NT2/D1 (cell line): Measurements from ENCODE around the gene EXPH5.
"Not testable (repeated sequence)": the region's sequence is repeated elsewhere in the genome, so short reads cannot be mapped to it uniquely, and the experiment has no call there.

Experiments
- DNase-seq: peaks from one replicate; pipeline ENCODE4 v3.0.0-alpha.2; 2011; ENCODE audit warnings: low read depth, low spot score
- H3K27me3 ChIP-seq: 2 replicates; pipeline ENCODE4 v1.6.0; 2011; ENCODE audit warnings: mild to moderate bottlenecking; ENCODE audit not compliant: insufficient read length, insufficient read depth
- H3K36me3 ChIP-seq: 2 replicates; pipeline ENCODE4 v1.6.1; 2011; ENCODE audit warnings: mild to moderate bottlenecking, low read length, mixed read lengths; ENCODE audit not compliant: insufficient read depth, insufficient read length
- H3K4me1 ChIP-seq: 2 replicates; pipeline ENCODE4 v1.5.1; 2011; ENCODE audit not compliant: insufficient read depth, insufficient read length
- H3K4me3 ChIP-seq: 2 replicates; pipeline ENCODE4 v1.5.1; 2011; ENCODE audit warnings: low read depth; ENCODE audit not compliant: insufficient read length
- H3K9ac ChIP-seq: 2 replicates; pipeline ENCODE4 v1.6.0; 2011; ENCODE audit warnings: low read depth; ENCODE audit not compliant: insufficient read length
- H3K9me3 ChIP-seq: 2 replicates; pipeline ENCODE4 v1.5.1; 2011; ENCODE audit warnings: mild to moderate bottlenecking, low read length; ENCODE audit not compliant: insufficient read depth
- SUZ12 ChIP-seq: IDR thresholded peaks from 2 replicates; pipeline ENCODE4 v1.6.1; 2011; ENCODE audit not compliant: insufficient read length, insufficient read depth; ENCODE audit errors: extremely low read depth
- YY1 ChIP-seq: IDR thresholded peaks from 2 replicates; pipeline ENCODE4 v1.6.1; 2011; ENCODE audit not compliant: insufficient read length, insufficient read depth
- ZNF274 ChIP-seq: IDR thresholded peaks from 2 replicates; pipeline ENCODE4 v1.6.1; 2011; ENCODE audit warnings: mild to moderate bottlenecking, low read depth, low read length

EXPH5 gene

DNA sequence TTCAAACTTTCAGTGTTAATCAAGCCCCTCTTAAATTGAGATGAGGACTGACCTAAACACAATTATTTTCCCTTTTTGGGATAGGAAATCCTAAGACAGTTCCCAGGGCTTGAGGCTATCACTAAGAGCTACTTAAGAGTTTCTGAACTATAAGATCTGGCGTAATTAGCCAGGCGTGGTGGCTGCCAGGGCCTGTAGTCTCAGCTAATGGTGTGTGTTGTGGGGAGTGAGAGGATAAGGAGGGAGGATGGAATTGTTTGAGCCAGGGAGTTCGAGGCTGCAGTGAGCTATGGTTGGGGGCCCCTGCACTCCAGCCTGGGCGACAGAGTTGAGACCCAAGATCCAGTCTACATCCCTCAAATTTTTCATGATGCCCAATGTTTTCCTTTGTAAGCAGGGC lies 23.5 kb upstream of the EXPH5 start:
- no peak for DNase-seq
- H3K4me1 ChIP-seq = no peaks in the 10 kb centered on the region
- no peak overlapping the region for H3K4me3 ChIP-seq
- no peaks in the 10 kb centered on the region for H3K27me3 ChIP-seq
- TF ChIP-seq YY1 = no peak
- no peaks in the 10 kb centered on the region for H3K36me3 ChIP-seq
- no peaks in the 10 kb centered on the region for H3K9me3 ChIP-seq
- H3K9ac ChIP-seq = no peak overlapping the region

DNA sequence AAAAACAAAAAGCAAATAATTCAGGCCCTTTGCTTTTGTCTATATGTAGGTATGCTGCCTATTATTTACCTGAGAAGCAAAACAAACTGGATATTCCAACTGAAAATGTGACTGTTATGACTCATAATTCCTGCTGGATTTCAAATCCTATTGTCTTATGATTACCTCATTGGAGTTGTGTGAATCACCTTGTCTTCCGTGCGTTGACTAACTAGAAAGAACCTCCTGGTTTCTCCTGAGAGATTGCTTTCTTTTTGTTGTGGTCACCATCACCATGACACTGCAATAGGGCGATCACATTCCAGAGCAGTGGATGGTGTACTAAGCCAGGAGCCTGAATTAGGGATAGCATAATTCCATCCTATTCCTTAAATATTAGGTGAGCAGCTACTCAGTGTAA lies 23.0 kb upstream of the EXPH5 start:
- Histone ChIP-seq H3K9me3 (no peaks in the 10 kb centered on the region), H3K4me1 (no peaks in the 10 kb centered on the region), H3K4me3 (no peak overlapping the region), H3K9ac (no peak overlapping the region), H3K36me3 (no peaks in the 10 kb centered on the region), H3K27me3 (no peaks in the 10 kb centered on the region)
- TF ChIP-seq YY1 (no peak), SUZ12 (no peak), ZNF274 (no peak)
- DNase-seq = no peak

DNA sequence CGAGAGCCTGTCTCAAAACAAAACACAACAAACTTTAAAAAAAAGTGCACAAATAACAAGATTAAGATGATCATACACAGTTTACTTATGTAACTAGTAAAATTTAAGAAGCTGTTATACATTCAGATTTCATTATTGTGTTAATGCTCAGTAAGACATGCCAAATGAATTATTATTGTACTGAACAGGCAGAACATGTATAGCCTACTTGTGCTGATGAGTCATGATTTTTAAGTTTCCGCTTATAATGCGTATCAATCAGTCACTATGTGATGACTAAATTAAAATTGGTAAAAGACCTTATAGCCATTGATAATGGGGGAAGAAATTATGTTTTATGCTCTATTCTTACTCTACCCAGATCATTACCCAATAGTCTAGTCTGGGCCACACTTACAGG lies 20.5 kb upstream of the EXPH5 start:
- Histone ChIP-seq H3K36me3 (no peaks in the 10 kb centered on the region), H3K9ac (no peak overlapping the region), H3K4me1 (no peaks in the 10 kb centered on the region), H3K9me3 (no peaks in the 10 kb centered on the region), H3K27me3 (no peaks in the 10 kb centered on the region), H3K4me3 (no peak overlapping the region)
- no peak for DNase-seq
- TF ChIP-seq SUZ12 (no peak), YY1 (no peak), ZNF274 (no peak)

DNA sequence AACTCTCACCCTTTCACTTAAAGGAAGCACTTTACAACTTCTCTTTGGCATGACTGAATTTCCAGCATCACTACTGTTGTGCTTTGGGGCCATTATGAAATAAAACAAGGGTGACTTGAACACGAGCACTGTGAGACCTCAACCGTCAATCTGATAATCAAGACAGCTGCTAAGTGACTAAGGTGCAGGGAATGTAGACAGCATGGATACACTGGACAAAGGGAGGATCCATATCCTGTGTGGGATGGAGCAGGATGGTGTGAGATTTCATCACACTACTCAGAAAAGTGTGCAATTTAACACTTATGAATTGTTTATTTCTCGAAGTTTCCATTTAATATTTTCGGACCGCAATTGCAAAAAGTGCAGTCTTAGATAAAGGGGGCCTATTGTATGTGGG lies 16.1 kb upstream of the EXPH5 start:
- no peaks in the 10 kb centered on the region for H3K27me3 ChIP-seq
- no peak overlapping the region for H3K4me3 ChIP-seq
- DNase-seq = no peak
- H3K9ac ChIP-seq = no peak overlapping the region
- no peaks in the 10 kb centered on the region for H3K36me3 ChIP-seq
- no peak for TF ChIP-seq ZNF274
- TF ChIP-seq YY1 = no peak
- H3K4me1 ChIP-seq = no peaks in the 10 kb centered on the region
- H3K9me3 ChIP-seq = no peaks in the 10 kb centered on the region

DNA sequence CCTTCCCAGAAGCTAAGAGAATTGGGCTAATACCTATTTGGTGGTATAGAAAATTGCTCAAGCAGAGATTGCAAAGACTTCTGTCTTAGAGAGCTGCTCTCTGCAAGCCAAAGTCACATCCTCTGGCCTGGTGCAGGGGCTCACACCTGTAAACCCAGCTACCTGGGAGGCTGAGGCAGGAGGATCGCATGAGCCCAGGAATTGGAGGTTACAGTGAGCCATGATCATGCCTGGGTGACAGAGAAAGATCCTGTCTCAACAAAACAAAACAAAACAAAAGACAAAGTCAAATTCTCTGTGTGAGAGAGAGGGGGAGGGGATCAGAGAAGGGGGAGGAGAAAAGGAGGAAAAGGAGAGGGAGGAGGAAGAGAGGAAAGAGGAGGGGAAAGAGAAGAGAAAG lies 15.0 kb upstream of the EXPH5 start:
- no peaks in the 10 kb centered on the region for H3K9me3 ChIP-seq
- H3K4me1 ChIP-seq = no peaks in the 10 kb centered on the region
- TF ChIP-seq SUZ12 = no peak
- no peak for TF ChIP-seq ZNF274
- no peak for TF ChIP-seq YY1
- DNase-seq = no peak
- H3K4me3 ChIP-seq = no peak overlapping the region
- H3K27me3 ChIP-seq = no peaks in the 10 kb centered on the region
- H3K9ac ChIP-seq = no peak overlapping the region
- no peaks in the 10 kb centered on the region for H3K36me3 ChIP-seq

DNA sequence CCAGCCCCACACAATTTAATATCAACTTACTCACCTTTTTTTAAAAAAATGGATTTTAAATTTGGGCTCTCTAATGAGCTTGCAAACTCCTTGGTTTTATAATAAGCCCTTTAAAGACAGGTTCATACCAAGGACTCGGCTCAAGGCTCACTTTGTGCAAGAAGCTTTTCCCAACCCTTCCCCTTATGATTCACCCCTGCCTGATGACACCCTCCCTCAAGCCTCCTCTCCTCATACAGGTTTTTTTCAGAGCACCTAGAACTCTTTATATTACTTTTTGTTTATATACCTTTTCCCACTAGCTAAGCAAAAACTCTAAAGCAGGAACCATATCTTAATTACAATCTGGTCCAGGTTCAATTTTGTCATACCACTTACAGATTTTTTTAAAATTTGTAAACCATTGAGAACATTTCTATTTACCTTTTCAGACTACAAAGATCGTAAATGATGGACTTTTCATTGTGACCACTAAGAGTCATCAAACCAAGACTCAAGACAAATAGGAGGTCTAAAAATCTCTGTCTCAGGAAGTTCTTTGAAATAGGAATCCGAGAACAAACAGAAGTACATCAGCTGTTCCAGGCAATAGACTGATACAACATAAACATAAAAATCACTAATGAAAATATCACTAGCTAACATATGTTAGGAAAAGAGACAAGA lies 13.1 kb upstream of the EXPH5 start:
- DNase-seq = no peak
- H3K4me3 ChIP-seq = no peak overlapping the region
- H3K4me1 ChIP-seq = no peaks in the 10 kb centered on the region

DNA sequence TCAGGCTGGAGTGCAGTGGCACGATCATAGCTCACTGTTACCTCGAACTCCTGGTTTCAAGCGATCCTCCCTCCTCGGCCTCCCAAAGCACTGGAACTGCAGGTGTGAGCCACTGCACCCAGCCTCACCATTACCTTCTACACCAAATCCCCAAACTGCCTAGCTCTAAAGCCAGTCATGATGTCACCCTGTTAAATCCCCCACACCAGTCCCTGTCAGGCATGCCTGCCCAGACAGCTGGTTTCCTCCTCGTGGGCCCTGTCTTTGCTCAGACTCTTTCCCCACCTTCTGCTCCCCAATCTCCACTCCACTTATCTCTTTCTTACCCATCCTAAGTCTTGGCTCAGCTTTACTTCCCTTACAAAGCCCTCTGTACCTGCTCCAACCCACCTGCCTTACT lies 12.5 kb upstream of the EXPH5 start:
- Histone ChIP-seq H3K9me3 (no peaks in the 10 kb centered on the region), H3K4me3 (no peak overlapping the region), H3K4me1 (no peaks in the 10 kb centered on the region), H3K9ac (no peak overlapping the region), H3K36me3 (no peaks in the 10 kb centered on the region), H3K27me3 (no peaks in the 10 kb centered on the region)
- TF ChIP-seq SUZ12 = no peak
- TF ChIP-seq ZNF274 = no peak
- no peak for TF ChIP-seq YY1
- DNase-seq = no peak

More for the DNA sequence above, 13.1 kb upstream of the EXPH5 start:
- TF ChIP-seq ZNF274 (no peak), YY1 (no peak), SUZ12 (no peak)
- Histone ChIP-seq H3K36me3 (no peaks in the 10 kb centered on the region), H3K9me3 (no peaks in the 10 kb centered on the region), H3K9ac (no peak overlapping the region), H3K27me3 (no peaks in the 10 kb centered on the region)

DNA sequence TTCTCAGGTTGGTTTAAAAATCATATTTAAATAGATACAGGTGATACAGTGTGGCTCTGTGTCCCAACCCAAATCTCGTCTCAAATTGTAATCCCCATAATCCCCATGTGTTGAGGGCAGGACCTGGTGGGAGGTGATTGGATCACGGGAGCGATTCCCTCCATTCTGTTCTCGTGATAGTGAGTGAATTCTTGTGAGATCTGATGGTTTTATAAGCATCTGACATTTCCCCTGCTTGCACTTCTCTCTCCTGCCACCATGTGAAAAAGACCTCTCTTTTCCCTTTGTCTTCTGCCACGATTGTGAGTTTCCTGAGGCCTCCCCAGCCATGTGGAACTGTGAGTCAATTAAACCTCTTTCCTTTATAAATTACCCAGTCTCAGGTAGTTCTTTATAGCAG lies 9.2 kb upstream of the EXPH5 start:
- not testable (repeated sequence) for H3K9me3 ChIP-seq, H3K4me1 ChIP-seq, H3K27me3 ChIP-seq, DNase-seq, H3K9ac ChIP-seq, H3K36me3 ChIP-seq, H3K4me3 ChIP-seq
